Testis (tissue), 3 donors: Measurements from ENCODE around the gene HMCN1. TPM values are rescaled to one million over a fixed set of nuclear protein-coding genes. Genes with fewer than 3 reads are reported as not detected.

Experiments used
- DNase-seq: peaks from one replicate; pipeline ENCODE4 v3.0.0-alpha.2; 2019
- H3K27ac ChIP-seq, 2 donors: fragments of 200-600 bp; sonication (generic); one replicate each; pipeline ENCODE4 v1.5.1; 2019
- H3K27me3 ChIP-seq: fragments of 200-600 bp; sonication (generic); one replicate; pipeline ENCODE4 v1.5.1; 2019
- H3K36me3 ChIP-seq: fragments of 200-600 bp; sonication (generic); one replicate; pipeline ENCODE4 v1.5.1; 2017; ENCODE audit warnings: low read depth; ENCODE audit errors: missing control alignments
- H3K4me1 ChIP-seq: fragments of 200-600 bp; sonication (generic); one replicate; pipeline ENCODE4 v1.5.1; 2019
- H3K4me3 ChIP-seq, 2 donors: fragments of 200-600 bp; sonication (generic); one replicate each; pipeline ENCODE4 v1.5.1; 2017 to 2019
- H3K9me3 ChIP-seq: fragments of 200-600 bp; sonication (generic); one replicate; pipeline ENCODE4 v1.5.1; 2017
- POLR2A ChIP-seq: fragments of 450-650 bp; IDR thresholded peaks from one replicate; pipeline ENCODE4 v1.6.1; 2017; ENCODE audit warnings: antibody characterized with exemption, mild to moderate bottlenecking, moderate library complexity
- WGBS, 2 donors: methylation state at CpG; one replicate each; pipeline ENCODE4 v1.1.5; 2018; 5-methylcytosine and 5-hydroxymethylcytosine counted together
- intact Hi-C: fragments of 100-400 bp; cut with DNase I; formaldehyde crosslinking; loops from one replicate; pipeline ENCODE4 v1.15.1; 2023; ENCODE audit warnings: low total_unique reads
- polyA plus RNA-seq: library from polyadenylated mRNA; stranded (reverse); fragments of 350-450 nt; fragmentation: Illumina TruSeq; extraction: RNeasy Lipid Tissue Mini Kit (QIAGEN cat#74804); gene quantifications from one replicate; pipeline ENCODE4 v1.2.3, GENCODE V29; 2014; ENCODE audit warnings: low read depth, low replicate concordance; ENCODE audit not compliant: insufficient read depth
- total RNA-seq, 2 donors: library from RNA; depleted of rRNA; stranded (reverse); fragments of >200 nt; gene quantifications; one replicate each; pipeline ENCODE4 v1.2.3, GENCODE V29; 2016
- TF ChIP-seq, protein P1 (sequence below), 3 experiments: fragments of 450-650 bp in 2 of 3; fragments of 200-600 bp in 1 of 3; sonication (generic) in 1 of 3; IDR thresholded peaks; one replicate each; pipeline ENCODE4 v1.5.1; 2016 to 2019; ENCODE audit warnings: antibody characterized with exemption in 3 of 3, mild to moderate bottlenecking in 2 of 3, moderate library complexity in 1 of 3

Gene HMCN1
- total and polyA plus RNA-seq, 3 donors from 2014 or later: 5.2 to 6.2 (median 5.7) TPM

- Histone ChIP-seq H3K4me1 (no peaks in the 10 kb centered on the region), H3K27ac (no peak overlapping the region), H3K36me3 (no peaks in the 10 kb centered on the region), H3K9me3 (no peaks in the 10 kb centered on the region), H3K27me3 (no peaks in the 10 kb centered on the region), H3K4me3 (peak overlapping the region in 1 of 2 donors; percentile 4)
- 12 to 30% methylated on average over 3 of the region's 3 CpGs for WGBS, 2 donors
- TF ChIP-seq POLR2A: no peak
- TF ChIP-seq, protein P1, sequence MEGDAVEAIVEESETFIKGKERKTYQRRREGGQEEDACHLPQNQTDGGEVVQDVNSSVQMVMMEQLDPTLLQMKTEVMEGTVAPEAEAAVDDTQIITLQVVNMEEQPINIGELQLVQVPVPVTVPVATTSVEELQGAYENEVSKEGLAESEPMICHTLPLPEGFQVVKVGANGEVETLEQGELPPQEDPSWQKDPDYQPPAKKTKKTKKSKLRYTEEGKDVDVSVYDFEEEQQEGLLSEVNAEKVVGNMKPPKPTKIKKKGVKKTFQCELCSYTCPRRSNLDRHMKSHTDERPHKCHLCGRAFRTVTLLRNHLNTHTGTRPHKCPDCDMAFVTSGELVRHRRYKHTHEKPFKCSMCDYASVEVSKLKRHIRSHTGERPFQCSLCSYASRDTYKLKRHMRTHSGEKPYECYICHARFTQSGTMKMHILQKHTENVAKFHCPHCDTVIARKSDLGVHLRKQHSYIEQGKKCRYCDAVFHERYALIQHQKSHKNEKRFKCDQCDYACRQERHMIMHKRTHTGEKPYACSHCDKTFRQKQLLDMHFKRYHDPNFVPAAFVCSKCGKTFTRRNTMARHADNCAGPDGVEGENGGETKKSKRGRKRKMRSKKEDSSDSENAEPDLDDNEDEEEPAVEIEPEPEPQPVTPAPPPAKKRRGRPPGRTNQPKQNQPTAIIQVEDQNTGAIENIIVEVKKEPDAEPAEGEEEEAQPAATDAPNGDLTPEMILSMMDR (IDR thresholded peaks at IDR 0.05): no peak
- DNase-seq: no peak
- intact Hi-C loops: no loop called here
Observed at GRCh38 chr1:185735701-185736064, 1.5 kb downstream of the HMCN1 start.

- intact Hi-C loops: no loop called here
- Histone ChIP-seq H3K9me3 (no peaks in the 10 kb centered on the region), H3K27ac (no peak overlapping the region), H3K4me3 (no peak overlapping the region), H3K36me3 (no peaks in the 10 kb centered on the region), H3K4me1 (no peaks in the 10 kb centered on the region), H3K27me3 (no peaks in the 10 kb centered on the region)
- TF ChIP-seq, protein P1 (IDR thresholded peaks at IDR 0.05): no peak
- TF ChIP-seq POLR2A: no peak
- 90 to 92% methylated on average over 2 of the region's 2 CpGs for WGBS, 2 donors
- no peak for DNase-seq
Observed at GRCh38 chr1:185739967-185740366, 5.8 kb downstream of the HMCN1 start.

- H3K4me3 ChIP-seq: no peak overlapping the region
- H3K36me3 ChIP-seq: no peaks in the 10 kb centered on the region
- H3K27ac ChIP-seq: no peak overlapping the region
- no peak for DNase-seq
- 74 to 85% methylated on average over 3 of the region's 3 CpGs for WGBS, 2 donors
- intact Hi-C loops: no loop called here
- no peaks in the 10 kb centered on the region for H3K27me3 ChIP-seq
- H3K4me1 ChIP-seq: no peaks in the 10 kb centered on the region
- TF ChIP-seq, protein P1 (IDR thresholded peaks at IDR 0.05): no peak
- no peak for TF ChIP-seq POLR2A
- no peaks in the 10 kb centered on the region for H3K9me3 ChIP-seq
Observed at GRCh38 chr1:185741551-185741950, 7.4 kb downstream of the HMCN1 start.

DNA sequence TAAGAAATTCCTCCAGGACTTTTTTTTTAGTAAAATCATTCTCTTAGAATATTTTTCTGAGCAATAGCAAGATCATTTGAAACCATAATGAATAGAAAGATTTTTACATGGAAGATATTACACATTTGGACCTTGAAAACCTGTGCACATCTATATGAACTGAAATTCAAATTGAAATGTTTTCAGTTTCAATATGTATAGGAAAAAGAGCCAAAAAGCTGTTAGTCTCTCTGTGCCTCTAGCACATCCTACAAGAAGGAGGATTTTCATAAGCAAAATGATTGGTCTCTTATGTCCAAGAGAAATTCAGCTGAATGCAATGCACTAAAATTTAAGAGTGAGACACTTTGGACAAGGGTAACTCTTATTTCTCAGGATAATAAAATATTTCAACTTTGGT is 8.2 kb downstream of the HMCN1 start:
- Histone ChIP-seq H3K4me1 (no peaks in the 10 kb centered on the region), H3K27ac (no peak overlapping the region), H3K27me3 (no peaks in the 10 kb centered on the region), H3K4me3 (no peak overlapping the region), H3K9me3 (no peaks in the 10 kb centered on the region), H3K36me3 (no peaks in the 10 kb centered on the region)
- no peak for TF ChIP-seq POLR2A
- TF ChIP-seq, protein P1 (IDR thresholded peaks at IDR 0.05): no peak
- DNase-seq: no peak
- intact Hi-C loops: no loop called here

DNA sequence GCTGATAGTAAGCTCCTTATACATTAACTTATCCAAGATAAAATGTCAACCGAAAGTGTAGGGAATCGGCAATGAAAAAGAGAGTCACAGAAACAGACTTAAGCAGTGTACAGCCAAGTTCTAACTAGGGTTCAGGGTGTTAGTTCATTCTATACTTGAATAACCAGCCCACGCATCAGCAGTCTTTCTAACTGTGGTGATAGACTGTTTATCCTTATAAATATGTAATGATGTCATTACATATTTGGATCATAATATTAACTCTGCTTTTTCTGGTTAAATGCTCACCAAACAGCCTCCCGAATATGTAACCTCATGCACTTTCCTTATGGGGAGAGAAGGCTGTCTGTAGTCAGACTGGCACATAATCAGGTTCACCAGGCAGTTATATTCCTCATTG is 11.0 kb downstream of the HMCN1 start:
- intact Hi-C loops: no loop called here
- H3K4me1 ChIP-seq: no peaks in the 10 kb centered on the region
- TF ChIP-seq, protein P1 (IDR thresholded peaks at IDR 0.05): no peak
- TF ChIP-seq POLR2A: no peak
- no peak overlapping the region for H3K27ac ChIP-seq
- no peak for DNase-seq
- no peaks in the 10 kb centered on the region for H3K36me3 ChIP-seq
- no peak overlapping the region for H3K4me3 ChIP-seq
- no peaks in the 10 kb centered on the region for H3K27me3 ChIP-seq
- 89 to 93% methylated on average over 4 of the region's 4 CpGs for WGBS, 2 donors
- no peaks in the 10 kb centered on the region for H3K9me3 ChIP-seq
